Activated CD8-positive, alpha-beta memory T cell treated with anti-CD3 and anti-CD28 coated beads, Interleukin-2, amount 10 ng/mL, durations not matched to agents 7 days and 5 days (primary cell): ENCODE measurements around the gene TACSTD2. TPM values are rescaled to one million over a fixed set of nuclear protein-coding genes. Genes with fewer than 3 reads are reported as not detected.
A peak's percentile ranks its signal among the peaks of the same experiment; 100 is the strongest.
"Not testable (repeated sequence)": the region's sequence is repeated elsewhere in the genome, so short reads cannot be mapped to it uniquely, and the experiment has no call there.

Experiments
- ATAC-seq: fragments of 150-1000 bp; cut with Tn5 transposase; one replicate; pipeline ENCODE4 v1.10.0; 2021; ENCODE audit warnings: moderate library complexity
- CTCF ChIA-PET: fragments of 350-600 bp; sonication (Branson Sonifier 250); formaldehyde crosslinking; loops from one replicate; lab custom pipeline; 2021; ENCODE audit warnings: antibody characterized with exemption; lab: Charles Lee
- DNase-seq: peaks from one replicate; pipeline ENCODE4 v3.0.0-alpha.2; 2020
- H3K27ac Mint-ChIP-seq: one replicate; pipeline ENCODE4 v1.8.0; 2021; ENCODE audit warnings: mild to moderate bottlenecking, mixed read lengths
- H3K27me3 Mint-ChIP-seq: one replicate; pipeline ENCODE4 v1.8.0; 2021; ENCODE audit warnings: mixed read lengths
- H3K36me3 Mint-ChIP-seq: one replicate; pipeline ENCODE4 v1.8.0; 2021; ENCODE audit warnings: mild to moderate bottlenecking, mixed read lengths
- H3K4me1 Mint-ChIP-seq: one replicate; pipeline ENCODE4 v1.8.0; 2021; ENCODE audit warnings: mixed read lengths
- H3K4me3 Mint-ChIP-seq: one replicate; pipeline ENCODE4 v1.8.0; 2021; ENCODE audit warnings: mild to moderate bottlenecking, moderate library complexity, mixed read lengths
- H3K9me3 Mint-ChIP-seq: one replicate; pipeline ENCODE4 v1.8.0; 2022; ENCODE audit warnings: low read depth, mixed read lengths
- total RNA-seq, 2 experiments: library from RNA; stranded (reverse); gene quantifications; one replicate each; pipeline ENCODE4 v1.2.3, GENCODE V29; 2021

The TACSTD2 gene
- total RNA-seq, 2 experiments from 2014 or later, result not detected

- Mint-ChIP-seq H3K4me1 (peaks cover 15% of the 10 kb centered on the region), H3K9me3 (no peaks in the 10 kb centered on the region), H3K27ac (no peak overlapping the region), H3K4me3 (no peak overlapping the region), H3K27me3 (peaks cover 57% of the 10 kb centered on the region), H3K36me3 (no peaks in the 10 kb centered on the region)
- CTCF ChIA-PET, result no interaction called here
- DNase-seq, result no peak
- ATAC-seq, result peak; percentile 51
Measured at GRCh38 chr1:58584082-58584895, 7.2 kb upstream of the TACSTD2 start.

- H3K36me3 Mint-ChIP-seq, result no peaks in the 10 kb centered on the region
- no peak for DNase-seq
- H3K4me1 Mint-ChIP-seq, result peaks cover 15% of the 10 kb centered on the region
- peaks cover 57% of the 10 kb centered on the region for H3K27me3 Mint-ChIP-seq
- no peak overlapping the region for H3K27ac Mint-ChIP-seq
- no peak overlapping the region for H3K4me3 Mint-ChIP-seq
- CTCF ChIA-PET, result no interaction called here
- H3K9me3 Mint-ChIP-seq, result no peaks in the 10 kb centered on the region
- ATAC-seq, result no peak
Measured at GRCh38 chr1:58583496-58583895, 6.4 kb upstream of the TACSTD2 start.

- H3K4me3 Mint-ChIP-seq, H3K36me3 Mint-ChIP-seq, H3K9me3 Mint-ChIP-seq, H3K27ac Mint-ChIP-seq, CTCF ChIA-PET, ATAC-seq, DNase-seq: not testable (repeated sequence)
- peaks cover 63% of the 10 kb centered on the region for H3K27me3 Mint-ChIP-seq
- H3K4me1 Mint-ChIP-seq, result peaks cover 26% of the 10 kb centered on the region
Measured at GRCh38 chr1:58582143-58582542, 5.1 kb upstream of the TACSTD2 start.

GRCh38 chr1:58581641-58582040, 4.6 kb upstream of the TACSTD2 start:
- ATAC-seq (no peak), DNase-seq (no peak)
- CTCF ChIA-PET, result no interaction called here
- Mint-ChIP-seq H3K36me3 (no peaks in the 10 kb centered on the region), H3K9me3 (no peaks in the 10 kb centered on the region), H3K27ac (no peak overlapping the region), H3K27me3 (peaks cover 61% of the 10 kb centered on the region), H3K4me1 (peaks cover 27% of the 10 kb centered on the region), H3K4me3 (no peak overlapping the region)

- CTCF ChIA-PET, result no interaction called here
- DNase-seq (no peak), ATAC-seq (no peak)
- Mint-ChIP-seq H3K9me3 (no peaks in the 10 kb centered on the region), H3K4me3 (no peak overlapping the region), H3K27ac (no peak overlapping the region), H3K4me1 (peaks cover 35% of the 10 kb centered on the region), H3K36me3 (no peaks in the 10 kb centered on the region), H3K27me3 (peaks cover 61% of the 10 kb centered on the region)
Measured at GRCh38 chr1:58580186-58580585, 3.1 kb upstream of the TACSTD2 start.

- Mint-ChIP-seq H3K27me3 (peaks cover 70% of the 10 kb centered on the region), H3K4me3 (no peak overlapping the region), H3K9me3 (no peaks in the 10 kb centered on the region), H3K27ac (no peak overlapping the region), H3K4me1 (peaks cover 34% of the 10 kb centered on the region), H3K36me3 (no peaks in the 10 kb centered on the region)
- DNase-seq, result no peak
- CTCF ChIA-PET, result no interaction called here
- ATAC-seq, result no peak
Measured at GRCh38 chr1:58577654-58578030, 590 bp upstream of the TACSTD2 start.

GRCh38 chr1:58576325-58576726, 726 bp downstream of the TACSTD2 start:
- H3K4me1 Mint-ChIP-seq, result peaks cover 34% of the 10 kb centered on the region
- CTCF ChIA-PET, result interaction anchor here (0.6 kb wide), 1 partner anchor 20 kb away, joined by 4 read pairs; no protein-coding TSS in a partner anchor
- H3K27me3 Mint-ChIP-seq, result peaks cover 83% of the 10 kb centered on the region
- H3K4me3 Mint-ChIP-seq, result peak overlapping the region; percentile 51
- ATAC-seq, result no peak
- DNase-seq, result no peak
- no peaks in the 10 kb centered on the region for H3K36me3 Mint-ChIP-seq
- no peaks in the 10 kb centered on the region for H3K9me3 Mint-ChIP-seq
- H3K27ac Mint-ChIP-seq, result no peak overlapping the region

GRCh38 chr1:58575551-58576324, 1.3 kb downstream of the TACSTD2 start:
- Mint-ChIP-seq H3K36me3 (no peaks in the 10 kb centered on the region), H3K4me1 (peaks cover 34% of the 10 kb centered on the region), H3K4me3 (peak overlapping the region; percentile 51), H3K27me3 (peaks cover 85% of the 10 kb centered on the region), H3K9me3 (no peaks in the 10 kb centered on the region), H3K27ac (no peak overlapping the region)
- ATAC-seq (no peak), DNase-seq (no peak)
- CTCF ChIA-PET, result interaction anchor here (0.6 kb wide), 1 partner anchor 20 kb away, joined by 4 read pairs; no protein-coding TSS in a partner anchor

GRCh38 chr1:58574816-58575215, 2.2 kb downstream of the TACSTD2 start:
- Mint-ChIP-seq H3K36me3 (no peaks in the 10 kb centered on the region), H3K4me3 (no peak overlapping the region), H3K4me1 (peaks cover 34% of the 10 kb centered on the region), H3K27ac (no peak overlapping the region), H3K9me3 (no peaks in the 10 kb centered on the region), H3K27me3 (peaks cover 90% of the 10 kb centered on the region)
- CTCF ChIA-PET, result interaction anchor here (1.8 kb wide), 1 partner anchor 28 kb away, joined by 5 read pairs; no protein-coding TSS in a partner anchor
- ATAC-seq (no peak), DNase-seq (no peak)

- H3K4me3 Mint-ChIP-seq, result no peak overlapping the region
- H3K4me1 Mint-ChIP-seq, result peaks cover 34% of the 10 kb centered on the region
- H3K27me3 Mint-ChIP-seq, result peaks cover 87% of the 10 kb centered on the region
- H3K9me3 Mint-ChIP-seq, result no peaks in the 10 kb centered on the region
- CTCF ChIA-PET, result interaction anchor here (1.8 kb wide), 1 partner anchor 27 kb away, joined by 5 read pairs; no protein-coding TSS in a partner anchor
- peak overlapping the region; percentile 20 for H3K27ac Mint-ChIP-seq
- ATAC-seq (peak; percentile 90), DNase-seq (peak; percentile 76)
- H3K36me3 Mint-ChIP-seq, result no peaks in the 10 kb centered on the region
Measured at GRCh38 chr1:58573705-58574591, 3.1 kb downstream of the TACSTD2 start.

- ATAC-seq (no peak), DNase-seq (no peak)
- H3K27ac Mint-ChIP-seq, result no peak overlapping the region
- no peaks in the 10 kb centered on the region for H3K9me3 Mint-ChIP-seq
- peaks cover 90% of the 10 kb centered on the region for H3K27me3 Mint-ChIP-seq
- CTCF ChIA-PET, result interaction anchor here (1.8 kb wide), 1 partner anchor 26 kb away, joined by 5 read pairs; no protein-coding TSS in a partner anchor
- peaks cover 32% of the 10 kb centered on the region for H3K4me1 Mint-ChIP-seq
- H3K4me3 Mint-ChIP-seq, result no peak overlapping the region
- H3K36me3 Mint-ChIP-seq, result no peaks in the 10 kb centered on the region
Measured at GRCh38 chr1:58573138-58573537, 3.9 kb downstream of the TACSTD2 start.

- Mint-ChIP-seq H3K27me3 (peaks cover 88% of the 10 kb centered on the region), H3K4me1 (peaks cover 28% of the 10 kb centered on the region), H3K4me3 (no peak overlapping the region), H3K27ac (no peak overlapping the region), H3K36me3 (no peaks in the 10 kb centered on the region), H3K9me3 (no peaks in the 10 kb centered on the region)
- CTCF ChIA-PET, result interaction anchor here (1.5 kb wide), 1 partner anchor 32 kb away, joined by 7 read pairs; no protein-coding TSS in a partner anchor
- DNase-seq (no peak), ATAC-seq (no peak)
Measured at GRCh38 chr1:58572690-58573089, 4.4 kb downstream of the TACSTD2 start.

- no peaks in the 10 kb centered on the region for H3K36me3 Mint-ChIP-seq
- no peak for ATAC-seq
- DNase-seq, result no peak
- peaks cover 90% of the 10 kb centered on the region for H3K27me3 Mint-ChIP-seq
- no peak overlapping the region for H3K27ac Mint-ChIP-seq
- peaks cover 22% of the 10 kb centered on the region for H3K4me1 Mint-ChIP-seq
- no peaks in the 10 kb centered on the region for H3K9me3 Mint-ChIP-seq
- H3K4me3 Mint-ChIP-seq, result no peak overlapping the region
- CTCF ChIA-PET, result interaction anchor here (1.5 kb wide), 1 partner anchor 31 kb away, joined by 7 read pairs; no protein-coding TSS in a partner anchor
Measured at GRCh38 chr1:58571616-58572015, 5.4 kb downstream of the TACSTD2 start.
